H1 (cell line): ENCODE results near the gene FGR. TPM values are rescaled to one million over a fixed set of nuclear protein-coding genes. Genes with fewer than 3 reads are reported as not detected.

Source experiments
- CHD2 ChIP-seq: IDR thresholded peaks from 2 replicates; pipeline ENCODE4 v1.6.1; 2012; ENCODE audit warnings: low read length, improper control_type of control experiment
- CREB1 ChIP-seq: IDR thresholded peaks from 2 replicates; pipeline ENCODE4 v1.6.1; 2012; ENCODE audit warnings: inconsistent platforms
- KDM4A ChIP-seq: IDR thresholded peaks from one replicate; pipeline ENCODE4 v1.7.1; 2012; ENCODE audit warnings: low read depth, mild to moderate bottlenecking, moderate library complexity, low read length, inconsistent platforms; ENCODE audit not compliant: severe bottlenecking
- RNF2 ChIP-seq: fragments of 200-900, 300-1000 bp; sonication (generic); IDR thresholded peaks from 2 replicates; pipeline ENCODE4 v1.7.1; 2016; ENCODE audit warnings: borderline replicate concordance, low read depth, mild to moderate bottlenecking, antibody characterized with exemption, low read length; ENCODE audit not compliant: poor library complexity, severe bottlenecking; ENCODE audit errors: missing control alignments
- SIX5 ChIP-seq: IDR thresholded peaks from 2 replicates; pipeline ENCODE4 v1.6.1; 2011; ENCODE audit warnings: mild to moderate bottlenecking, low read depth, low read length
- SP4 ChIP-seq: IDR thresholded peaks from 2 replicates; pipeline ENCODE4 v1.6.1; 2012; ENCODE audit warnings: low read length, inconsistent platforms
- TEAD4 ChIP-seq: IDR thresholded peaks from 2 replicates; pipeline ENCODE4 v1.6.1; 2012; ENCODE audit warnings: low read depth, low read length, inconsistent platforms, mixed read lengths
- USF2 ChIP-seq: IDR thresholded peaks from 2 replicates; pipeline ENCODE4 v1.6.1; 2011; ENCODE audit warnings: low read length, improper control_type of control experiment
- polyA plus RNA-seq, 7 experiments: library from polyadenylated mRNA; depleted of rRNA in 3 of 7; stranded (reverse) in 5 of 7; unstranded in 2 of 7; fragments of >200 nt in 5 of 7; fragments of 200-250 nt in 2 of 7; gene quantifications; 1 replicate in 5 of 7; 2 replicates in 1 of 7; 4 replicates in 1 of 7; pipeline versions ENCODE4 v1.2.1 to v1.2.3, GENCODE V29; 2011 to 2013; ENCODE audit warnings: missing spikeins in 2 of 7, mixed read lengths in 2 of 7
- total RNA-seq: library from RNA; stranded (reverse); fragmentation: NEBNext Ultra II Directional; extraction: Animal tissue kit (Norgen Biotek cat#: 25700); gene quantifications from 2 replicates; pipeline ENCODE4 v1.2.1, GENCODE V29; 2021

FGR gene
- total and polyA plus RNA-seq, 2 of the 8 experiments (the other 6 are each of a cell fraction or from before 2014, with no cell fraction given) = 0.22 to 0.95 TPM

- TF ChIP-seq KDM4A (no peak), CHD2 (no peak), CREB1 (no peak), USF2 (no peak), TEAD4 (no peak), RNF2 (no peak), SIX5 (no peak), SP4 (no peak)
Observed at GRCh38 chr1:27589441-27589840, 45.5 kb downstream of the FGR start (continued).
